ENCODE results near the gene MRGPRG. TPM values are rescaled to one million over a fixed set of nuclear protein-coding genes. Genes with fewer than 3 reads are reported as not detected.
A peak's percentile ranks its signal among the peaks of the same experiment; 100 is the strongest.

The MRGPRG gene
- total RNA-seq, 4 donors from 2014 or later: not detected

GRCh38 chr11:3231851-3232744, 13.5 kb upstream of the MRGPRG start, which contains the start of gene MRGPRE:
TSS of gene MRGPRE (minus strand) at chr11:3232417. CDS start at chr11:3228799, 3,618 bp downstream.
- Histone ChIP-seq H3K4me1 (peaks cover 0 to 7% (median 6%) of the 10 kb centered on the region in 4 donors), H3K36me3 (no peaks in the 10 kb centered on the region), H3K27ac (replicated peaks in 1 of 4) (no peak within 1 kb of the TSS), H3K4me3 (peak within 1 kb of the TSS in 2 of 4 donors; percentile 8 to 24), H3K9me3 (no peaks in the 10 kb centered on the region), H3K27me3 (peaks cover 0 to 44% (median 0%) of the 10 kb centered on the region in 4 donors)
- TF ChIP-seq CTCF (IDR thresholded peaks at IDR 0.05): no peak
- TF ChIP-seq POLR2AphosphoS5 (IDR thresholded peaks at IDR 0.05): no peak
- no peak for TF ChIP-seq POLR2A (IDR thresholded peaks at IDR 0.05; ENCODE audit: low read depth)
- no peak for TF ChIP-seq EP300 (IDR thresholded peaks at IDR 0.05)
- intact Hi-C loops (cut with DNase I): no loop called here
- WGBS: 62% methylated on average over 17 of the region's 39 CpGs
- no peak for DNase-seq (ENCODE audit: extremely low spot score)

- 71% methylated on average over 6 of the region's 6 CpGs for WGBS
- H3K27me3 ChIP-seq: peaks cover 0 to 44% (median 0%) of the 10 kb centered on the region in 4 donors
Observed at GRCh38 chr11:3231550-3231850, 12.9 kb upstream of the MRGPRG start.

GRCh38 chr11:3230636-3231549, 12.3 kb upstream of the MRGPRG start:
- intact Hi-C loops (cut with DNase I): no loop called here
- DNase-seq (ENCODE audit: extremely low spot score): no peak

More at GRCh38 chr11:3231550-3231850, 12.9 kb upstream of the MRGPRG start:
- TF ChIP-seq POLR2AphosphoS5 (IDR thresholded peaks at IDR 0.05): no peak
- no peak for TF ChIP-seq EP300 (IDR thresholded peaks at IDR 0.05)
- TF ChIP-seq POLR2A (IDR thresholded peaks at IDR 0.05; ENCODE audit: low read depth): no peak
- TF ChIP-seq CTCF (IDR thresholded peaks at IDR 0.05): no peak
- Histone ChIP-seq H3K9me3 (no peaks in the 10 kb centered on the region), H3K4me1 (peaks cover 0 to 7% (median 6%) of the 10 kb centered on the region in 4 donors), H3K27ac (replicated peaks in 1 of 4) (no peak overlapping the region), H3K4me3 (peak overlapping the region in 1 of 4 donors; percentile 24), H3K36me3 (no peaks in the 10 kb centered on the region)
- no peak for DNase-seq (ENCODE audit: extremely low spot score)
- intact Hi-C loops (cut with DNase I): no loop called here

More at GRCh38 chr11:3230636-3231549, 12.3 kb upstream of the MRGPRG start:
- peaks cover 0 to 7% (median 6%) of the 10 kb centered on the region in 4 donors for H3K4me1 ChIP-seq
- 83% methylated on average over 12 of the region's 12 CpGs for WGBS
- peaks cover 0 to 44% (median 0%) of the 10 kb centered on the region in 4 donors for H3K27me3 ChIP-seq
- H3K9me3 ChIP-seq: no peaks in the 10 kb centered on the region
- H3K27ac ChIP-seq (replicated peaks in 1 of 4): no peak overlapping the region
- H3K4me3 ChIP-seq: no peak overlapping the region
- no peak for TF ChIP-seq POLR2A (IDR thresholded peaks at IDR 0.05; ENCODE audit: low read depth)
- TF ChIP-seq EP300 (IDR thresholded peaks at IDR 0.05): no peak
- TF ChIP-seq CTCF (IDR thresholded peaks at IDR 0.05): no peak
- TF ChIP-seq POLR2AphosphoS5 (IDR thresholded peaks at IDR 0.05): no peak
- H3K36me3 ChIP-seq: no peaks in the 10 kb centered on the region

Data from esophagus muscularis mucosa (tissue), 4 donors.